GM06990 (cell line): ENCODE data around the gene SGTA.

Experiments
- DNase-seq: peaks from one replicate; pipeline ENCODE4 v3.0.0-alpha.2; 2011; ENCODE audit not compliant: insufficient read length; ENCODE audit errors: extremely low read depth
- H3K27me3 ChIP-seq: replicated peaks from 2 replicates; pipeline ENCODE4 v1.6.0; 2011; ENCODE audit warnings: low read length; ENCODE audit not compliant: control insufficient read depth, insufficient read depth
- H3K36me3 ChIP-seq: 2 replicates; pipeline ENCODE4 v1.5.1; 2011; ENCODE audit warnings: low read length; ENCODE audit not compliant: control insufficient read depth, insufficient read depth
- H3K4me3 ChIP-seq: replicated peaks from 2 replicates; pipeline ENCODE4 v1.5.1; 2011; ENCODE audit warnings: low read depth, mild to moderate bottlenecking, control low read depth, low read length
- TF ChIP-seq, protein P1 (sequence below): IDR thresholded peaks from 2 replicates; pipeline ENCODE4 v1.5.1; 2011; ENCODE audit warnings: low read length, control low read depth, mild to moderate bottlenecking, inconsistent platforms; ENCODE audit not compliant: insufficient read depth, poor library complexity, severe bottlenecking

Gene SGTA

DNA sequence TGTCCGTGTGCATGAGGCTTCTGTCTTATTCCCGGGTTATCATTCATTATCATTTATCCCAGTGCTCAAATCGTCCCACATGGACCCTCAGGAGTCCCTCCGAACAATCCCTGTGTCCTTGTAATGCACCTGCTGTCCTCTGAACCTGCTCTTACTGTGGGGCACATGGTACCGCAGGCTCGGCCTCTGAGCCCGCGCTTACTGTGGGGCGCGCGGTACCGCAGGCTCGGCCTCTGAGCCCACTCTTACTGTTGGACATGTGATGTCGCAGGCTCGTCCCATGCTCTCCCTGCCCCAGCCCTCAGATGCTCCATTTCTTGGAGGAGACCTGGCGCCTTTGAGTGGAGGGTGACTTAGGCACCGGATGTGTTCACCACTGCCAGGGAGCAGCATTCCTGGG is 19.8 kb upstream of the SGTA start:
- H3K36me3 ChIP-seq: peaks cover 44% of the 10 kb centered on the region
- no peak overlapping the region for H3K4me3 ChIP-seq
- H3K27me3 ChIP-seq: no peaks in the 10 kb centered on the region
- TF ChIP-seq, protein P1, sequence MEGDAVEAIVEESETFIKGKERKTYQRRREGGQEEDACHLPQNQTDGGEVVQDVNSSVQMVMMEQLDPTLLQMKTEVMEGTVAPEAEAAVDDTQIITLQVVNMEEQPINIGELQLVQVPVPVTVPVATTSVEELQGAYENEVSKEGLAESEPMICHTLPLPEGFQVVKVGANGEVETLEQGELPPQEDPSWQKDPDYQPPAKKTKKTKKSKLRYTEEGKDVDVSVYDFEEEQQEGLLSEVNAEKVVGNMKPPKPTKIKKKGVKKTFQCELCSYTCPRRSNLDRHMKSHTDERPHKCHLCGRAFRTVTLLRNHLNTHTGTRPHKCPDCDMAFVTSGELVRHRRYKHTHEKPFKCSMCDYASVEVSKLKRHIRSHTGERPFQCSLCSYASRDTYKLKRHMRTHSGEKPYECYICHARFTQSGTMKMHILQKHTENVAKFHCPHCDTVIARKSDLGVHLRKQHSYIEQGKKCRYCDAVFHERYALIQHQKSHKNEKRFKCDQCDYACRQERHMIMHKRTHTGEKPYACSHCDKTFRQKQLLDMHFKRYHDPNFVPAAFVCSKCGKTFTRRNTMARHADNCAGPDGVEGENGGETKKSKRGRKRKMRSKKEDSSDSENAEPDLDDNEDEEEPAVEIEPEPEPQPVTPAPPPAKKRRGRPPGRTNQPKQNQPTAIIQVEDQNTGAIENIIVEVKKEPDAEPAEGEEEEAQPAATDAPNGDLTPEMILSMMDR: no peak
- DNase-seq: no peak

- TF ChIP-seq, protein P1: no peak
- no peak for DNase-seq
- Histone ChIP-seq H3K4me3 (no peak overlapping the region), H3K27me3 (no peaks in the 10 kb centered on the region), H3K36me3 (peaks cover 48% of the 10 kb centered on the region)
These were observed 17.4 kb upstream of the SGTA start for GRCh38 chr19:2800506-2800905.

- peaks cover 51% of the 10 kb centered on the region for H3K36me3 ChIP-seq
- no peak for DNase-seq
- H3K4me3 ChIP-seq: no peak overlapping the region
- TF ChIP-seq, protein P1: no peak
- no peaks in the 10 kb centered on the region for H3K27me3 ChIP-seq
These were observed 16.4 kb upstream of the SGTA start for GRCh38 chr19:2799273-2800020.

DNA sequence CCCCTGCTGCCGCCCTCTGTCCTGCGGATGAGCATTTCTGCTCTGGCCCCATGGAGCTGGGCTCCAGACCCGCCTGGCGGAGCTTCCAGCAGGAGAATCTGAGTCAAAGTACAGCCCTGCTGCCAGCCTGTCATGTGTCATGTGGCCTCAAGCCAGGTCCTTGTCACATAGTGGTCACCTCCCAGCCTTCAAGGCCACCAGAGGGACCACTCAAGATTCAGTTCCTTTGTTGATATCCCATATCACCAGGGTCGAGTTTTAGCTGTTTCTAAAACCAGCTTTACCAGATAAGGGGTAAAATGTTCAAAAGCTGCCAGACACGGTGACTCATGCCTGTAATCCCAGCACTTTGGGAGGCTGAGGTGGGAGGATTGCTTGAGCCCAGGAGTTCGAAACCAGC is 15.7 kb upstream of the SGTA start:
- no peaks in the 10 kb centered on the region for H3K27me3 ChIP-seq
- TF ChIP-seq, protein P1: no peak
- peaks cover 49% of the 10 kb centered on the region for H3K36me3 ChIP-seq
- no peak overlapping the region for H3K4me3 ChIP-seq
- no peak for DNase-seq

DNA sequence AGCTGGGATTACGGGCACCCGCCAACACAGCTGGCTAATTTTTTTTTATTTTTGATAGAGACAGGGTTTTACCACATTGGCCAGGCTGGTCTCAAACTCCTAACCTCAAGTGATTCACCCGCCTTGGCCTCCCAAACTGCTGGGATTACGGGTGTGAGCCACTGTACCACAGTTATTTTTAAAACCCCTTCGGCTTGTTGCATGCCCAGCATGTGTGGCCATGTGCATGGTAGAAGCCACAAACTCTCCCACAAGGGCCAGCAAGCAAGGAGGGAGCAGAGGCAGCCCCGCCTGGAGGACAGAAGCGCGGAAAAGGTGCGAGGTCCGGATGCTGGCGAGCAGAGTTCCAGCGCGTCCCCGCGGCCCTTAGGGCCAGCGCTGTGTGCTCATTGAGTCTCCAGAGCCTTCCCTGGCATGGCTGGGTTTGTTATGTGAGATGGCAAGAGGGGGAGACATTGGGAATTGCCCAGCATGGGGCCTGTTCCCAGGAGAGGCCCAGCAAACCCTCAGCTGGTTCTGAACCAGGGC is 15.1 kb upstream of the SGTA start:
- H3K36me3 ChIP-seq: peaks cover 48% of the 10 kb centered on the region
- TF ChIP-seq, protein P1: no peak
- no peak overlapping the region for H3K4me3 ChIP-seq
- DNase-seq: no peak
- no peaks in the 10 kb centered on the region for H3K27me3 ChIP-seq

DNA sequence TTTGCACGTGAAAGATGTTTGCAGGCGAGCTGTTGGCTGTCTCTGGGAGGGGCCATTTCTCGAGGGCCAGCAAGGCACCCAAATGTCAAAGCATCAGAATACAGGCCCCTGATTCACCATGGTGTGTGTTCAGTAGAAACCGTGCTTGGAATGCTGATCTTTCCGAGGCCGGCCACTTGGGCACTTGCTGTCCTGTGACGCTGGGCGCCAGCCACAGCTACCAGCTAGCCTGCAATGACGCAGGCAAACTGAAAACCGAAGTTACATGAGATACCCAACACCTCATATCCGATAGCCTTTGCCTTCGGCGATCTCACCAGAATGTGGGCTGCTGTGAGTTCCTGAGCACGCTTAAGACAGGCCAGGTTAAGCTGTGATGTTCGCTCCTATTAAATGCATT is 14.2 kb upstream of the SGTA start:
- Histone ChIP-seq H3K36me3 (peaks cover 43% of the 10 kb centered on the region), H3K4me3 (no peak overlapping the region), H3K27me3 (no peaks in the 10 kb centered on the region)
- TF ChIP-seq, protein P1: no peak
- DNase-seq: no peak
